HG02870 (cell line): ENCODE measurements around the gene C4orf50.

Experiments
- ATAC-seq: cut with Tn5 transposase; IDR thresholded peaks from one replicate; pipeline ENCODE4 v1.9.1; 2021; ENCODE audit warnings: mild to moderate bottlenecking, moderate library complexity; ENCODE audit not compliant: unreplicated experiment

C4orf50 gene

DNA sequence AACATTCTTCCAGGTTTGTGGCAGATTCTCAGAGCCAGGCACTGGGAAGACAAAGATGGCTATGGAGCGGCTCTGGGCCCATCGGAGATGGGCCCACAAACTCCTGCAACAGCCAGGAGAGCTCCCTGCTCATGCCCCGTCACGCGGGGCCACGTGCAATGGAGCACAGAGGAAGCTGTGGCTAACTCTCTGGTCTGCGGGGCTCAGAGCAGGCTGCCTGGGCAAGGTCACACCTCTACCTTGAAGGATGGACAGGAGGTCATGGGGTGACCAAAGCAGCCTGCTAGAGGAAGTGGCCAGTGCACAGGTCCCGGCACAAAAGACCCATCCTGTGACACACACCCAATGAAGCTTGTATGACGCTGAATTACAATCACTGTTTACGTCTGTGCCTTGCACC is 45.2 kb downstream of the C4orf50 start:
- no peak for ATAC-seq

DNA sequence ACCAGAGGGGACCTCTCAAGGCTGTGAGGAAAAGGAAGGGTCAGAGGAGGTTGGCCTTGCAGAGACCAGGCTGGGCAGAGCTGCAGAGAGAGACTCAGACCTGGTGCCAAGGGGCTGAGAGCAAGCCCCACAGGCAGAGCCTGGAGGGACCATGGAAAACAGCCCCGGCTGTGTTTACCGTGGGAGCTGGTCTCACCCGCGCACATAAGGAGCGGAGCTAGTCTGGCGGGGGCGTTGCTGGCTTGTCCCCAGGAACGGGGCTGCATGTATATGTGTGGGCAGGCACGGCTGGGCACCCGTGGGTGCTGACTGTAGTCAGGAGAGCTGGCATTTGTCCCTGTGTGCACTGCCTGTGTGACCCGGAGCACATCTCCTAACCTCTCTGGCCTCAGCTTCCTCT is 45.7 kb downstream of the C4orf50 start:
- no peak for ATAC-seq

DNA sequence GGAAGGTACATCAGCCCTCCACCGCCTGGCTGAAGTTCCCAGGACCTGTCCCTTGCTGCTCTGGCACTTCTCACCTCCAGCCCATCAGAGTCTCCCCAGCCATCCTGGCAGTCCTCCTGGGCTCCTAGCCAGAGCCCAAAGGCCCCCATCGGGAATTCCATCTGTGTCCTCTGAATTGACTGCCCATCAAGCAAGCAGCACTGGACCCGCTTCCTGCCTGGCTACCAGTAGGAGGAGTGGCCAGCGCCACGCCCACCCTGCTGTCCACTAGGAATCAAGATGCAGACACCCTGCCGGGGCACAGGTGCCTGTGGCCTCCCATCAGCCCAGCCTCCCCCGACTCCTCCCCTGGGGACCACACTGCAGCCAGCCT is 47.2 kb downstream of the C4orf50 start:
- no peak for ATAC-seq

DNA sequence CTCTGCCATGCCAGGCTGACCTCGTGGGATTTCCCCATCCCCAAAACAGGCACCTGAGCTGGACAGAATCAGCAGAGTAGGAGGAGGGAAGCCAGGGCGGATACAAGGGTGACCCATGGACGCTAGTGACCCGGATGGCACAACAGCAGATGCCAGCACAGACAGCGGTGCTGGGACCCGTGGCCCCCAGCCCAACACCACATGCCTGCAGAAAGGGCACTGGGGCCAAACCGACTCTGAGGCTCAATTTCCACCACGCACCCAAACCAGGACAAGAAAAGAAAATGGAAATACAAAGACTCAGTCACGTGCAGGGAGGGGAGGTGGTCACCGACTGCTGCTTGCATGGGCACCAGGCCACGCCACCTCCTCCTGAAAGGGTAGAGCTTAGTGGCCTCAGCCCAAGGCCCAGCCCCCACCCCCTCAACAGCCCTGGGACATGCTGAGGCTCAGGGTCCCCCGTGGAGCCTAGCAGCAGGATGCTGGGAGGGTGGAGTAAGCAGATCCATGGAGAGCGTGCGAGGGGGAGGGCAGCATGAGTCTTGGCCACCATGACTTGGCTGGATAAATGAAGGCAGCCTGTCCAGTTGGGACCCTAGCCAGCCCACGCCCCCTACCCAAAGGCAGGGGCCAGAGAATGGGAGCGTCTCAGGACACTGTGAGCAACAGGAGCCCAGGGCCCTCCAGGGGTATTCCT is 47.7 kb downstream of the C4orf50 start:
- no peak for ATAC-seq

DNA sequence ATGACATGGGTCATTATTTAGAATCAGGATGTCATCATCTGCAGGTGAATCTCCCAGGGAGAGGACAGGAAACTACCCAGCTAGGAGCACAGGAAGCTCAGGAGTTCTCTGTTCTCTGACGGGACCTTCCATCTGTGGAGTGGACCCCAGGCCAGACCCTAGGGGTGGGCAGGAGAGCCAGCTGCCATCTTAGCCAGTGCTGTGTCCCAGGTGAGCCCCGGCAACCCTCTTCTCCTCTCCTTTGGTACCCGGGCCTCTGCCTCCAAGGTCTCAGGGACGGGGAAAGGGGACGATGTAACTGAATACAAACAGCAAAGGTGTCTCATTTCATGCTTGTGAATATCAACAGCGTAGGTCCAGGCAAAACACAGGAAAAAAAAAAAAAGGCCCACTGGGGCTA is 48.5 kb downstream of the C4orf50 start:
- no peak for ATAC-seq

DNA sequence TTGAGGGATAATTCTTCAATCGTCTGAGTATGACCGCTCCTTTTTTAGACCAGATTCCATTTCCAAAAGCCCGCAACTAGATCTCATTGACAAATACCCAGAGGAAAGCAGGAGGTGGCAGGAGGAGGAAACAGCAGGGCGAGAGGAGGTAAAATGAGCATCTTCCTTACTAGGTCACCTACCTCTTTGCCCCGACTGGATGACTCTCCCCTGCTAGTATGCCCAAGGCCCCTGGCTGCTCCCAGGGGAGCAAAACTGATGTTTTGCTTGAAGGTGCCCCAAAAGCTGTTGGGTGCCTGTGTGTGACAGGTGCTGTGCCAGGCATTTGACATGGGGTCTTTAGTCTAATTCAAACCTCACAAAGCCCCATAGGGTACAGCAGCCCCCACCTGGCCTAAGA is 48.9 kb downstream of the C4orf50 start:
- no peak for ATAC-seq

DNA sequence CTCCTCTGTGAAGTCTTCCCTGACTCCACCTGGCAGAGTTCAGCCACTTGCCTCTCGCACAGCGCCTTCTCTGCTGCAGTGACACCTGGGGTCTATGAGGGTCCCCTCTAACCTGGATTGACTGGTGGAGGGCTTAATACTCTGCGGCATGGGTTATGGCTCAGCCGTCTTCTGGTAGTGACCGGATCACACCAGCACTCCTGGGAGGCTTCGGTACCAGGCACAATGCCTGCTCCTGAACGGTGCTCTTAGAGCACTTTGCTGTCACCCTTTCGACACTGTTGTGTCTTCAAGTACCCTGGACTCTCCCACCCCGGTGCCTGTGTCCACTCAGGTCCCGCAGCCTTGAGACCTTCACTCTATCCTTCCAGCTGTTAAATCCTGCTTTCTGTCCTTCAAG is 50.0 kb downstream of the C4orf50 start:
- ATAC-seq: no peak

DNA sequence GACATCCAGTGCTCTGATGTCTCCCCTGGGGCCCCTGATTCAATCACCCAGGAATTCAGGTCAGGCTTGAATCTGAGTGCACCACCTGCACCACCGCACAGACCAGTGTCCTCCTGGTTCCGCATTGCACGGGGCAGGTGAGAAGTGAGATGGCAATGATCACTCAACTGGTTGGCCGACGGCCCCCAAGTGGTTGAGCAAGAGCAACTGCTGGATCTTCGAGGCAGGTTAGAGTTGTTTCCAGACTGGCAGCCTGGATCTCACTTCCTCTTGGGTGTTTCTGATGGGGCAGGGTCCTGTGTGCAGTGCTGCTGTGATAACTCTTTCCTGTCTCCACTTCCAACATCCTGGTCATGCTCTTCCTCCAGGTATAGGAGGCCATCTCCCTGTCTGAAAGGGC is 50.4 kb downstream of the C4orf50 start:
- ATAC-seq: no peak

DNA sequence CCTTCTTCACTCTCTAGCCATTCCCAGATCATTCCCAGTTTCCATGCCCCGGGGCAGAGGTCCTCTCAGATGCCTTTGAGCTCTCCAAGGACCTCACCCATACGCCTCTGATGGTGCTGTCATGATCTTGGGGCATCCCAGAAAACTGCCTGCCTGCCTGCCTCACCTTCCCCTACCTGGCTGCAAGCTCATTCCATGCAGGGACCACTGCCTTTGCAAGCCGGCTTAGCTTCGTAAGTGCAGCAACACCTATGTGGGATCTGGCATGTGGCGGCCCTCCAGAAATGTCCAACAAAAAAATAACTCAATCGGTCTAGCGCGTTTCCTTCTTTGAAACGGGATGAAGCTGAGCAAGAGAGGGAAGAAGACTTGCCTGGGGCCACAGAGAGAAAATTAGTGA is 53.0 kb downstream of the C4orf50 start:
- ATAC-seq: no peak

DNA sequence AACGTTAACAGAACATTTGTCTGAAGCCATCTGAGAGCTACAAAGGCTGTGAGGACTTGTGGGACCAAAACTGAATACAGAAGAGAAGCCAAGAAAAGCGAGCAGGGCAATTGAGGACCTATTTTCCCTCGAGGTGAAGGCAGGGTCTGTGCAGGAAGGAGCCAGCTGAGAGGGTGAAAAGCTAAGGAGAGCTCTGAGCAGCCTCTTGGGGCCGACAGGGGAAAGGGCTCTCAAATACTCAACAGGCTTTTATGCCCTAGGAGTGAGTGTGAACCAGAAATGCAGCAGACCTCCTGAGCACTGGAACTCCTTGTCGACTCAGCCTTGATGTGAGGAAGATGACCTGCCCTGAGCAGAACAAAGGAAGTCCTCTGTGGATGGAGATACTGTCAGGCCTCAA is 54.2 kb downstream of the C4orf50 start:
- ATAC-seq: no peak

DNA sequence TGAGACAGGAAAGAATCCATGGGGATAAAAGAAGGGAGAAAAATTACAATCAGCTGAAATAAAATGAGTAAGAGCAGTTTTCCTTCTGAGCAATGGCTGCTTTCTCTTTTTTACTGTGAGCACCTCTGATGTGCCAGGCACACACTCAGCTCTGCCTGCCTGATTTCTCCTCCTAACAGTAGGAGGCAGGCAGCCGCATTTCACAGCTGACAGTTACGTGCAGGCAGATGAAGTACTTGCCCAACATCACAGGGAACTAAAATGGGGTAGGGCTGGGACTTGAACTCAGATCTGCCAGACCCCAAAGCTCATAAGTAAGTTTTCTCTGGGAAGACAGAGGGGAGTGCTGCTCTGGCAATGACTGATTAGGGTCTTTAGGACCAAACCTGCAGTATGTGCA is 54.6 kb downstream of the C4orf50 start:
- no peak for ATAC-seq

DNA sequence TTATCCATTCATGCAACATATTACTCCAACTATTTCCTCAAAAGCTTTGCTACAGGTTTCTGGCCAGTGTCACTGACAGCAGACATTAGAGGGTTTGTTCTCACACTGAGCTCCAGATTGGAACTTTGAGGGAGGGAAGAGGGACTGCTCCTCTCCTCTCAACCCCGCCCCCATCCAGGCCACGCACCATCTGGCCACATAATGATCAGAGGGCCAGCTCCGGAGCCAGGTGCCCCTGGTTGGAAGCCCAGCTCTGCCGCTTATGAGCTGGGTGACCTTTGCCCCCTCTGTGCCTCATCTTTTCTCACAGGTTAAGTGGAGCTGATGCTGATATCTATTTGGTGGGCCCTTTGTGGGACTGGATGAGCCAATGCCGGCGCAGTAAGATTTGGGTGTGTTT is 55.8 kb downstream of the C4orf50 start:
- ATAC-seq: no peak

DNA sequence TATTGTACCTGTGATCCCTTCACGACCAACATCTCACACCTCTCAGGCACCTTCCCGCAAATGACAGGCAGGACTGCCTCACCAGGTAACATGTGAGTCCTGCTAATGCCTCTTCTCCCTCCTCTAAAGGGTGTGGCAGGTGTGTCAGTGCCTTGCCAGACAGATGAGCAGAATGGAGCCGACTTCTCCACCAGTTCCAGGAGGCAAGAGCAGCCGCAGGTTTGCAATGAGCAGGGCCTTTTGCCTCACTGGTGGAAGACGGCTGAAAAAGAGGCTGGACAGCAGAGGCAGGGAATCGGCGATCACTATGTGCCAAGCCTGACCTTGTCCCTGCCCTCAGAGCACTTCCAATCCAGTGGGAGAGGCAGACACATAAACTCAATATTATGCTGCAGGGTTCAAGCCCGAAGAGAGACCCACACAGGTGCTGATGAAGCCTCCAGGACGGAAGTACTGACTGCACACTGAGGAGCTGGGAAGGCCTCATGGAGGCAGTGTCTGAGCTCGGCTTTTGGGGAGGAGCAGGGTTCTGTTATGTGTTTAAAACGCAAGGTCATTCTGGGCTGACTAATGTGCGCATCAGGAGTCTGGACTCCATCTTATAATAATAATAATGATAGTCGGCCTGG is 57.9 kb downstream of the C4orf50 start:
- no peak for ATAC-seq

DNA sequence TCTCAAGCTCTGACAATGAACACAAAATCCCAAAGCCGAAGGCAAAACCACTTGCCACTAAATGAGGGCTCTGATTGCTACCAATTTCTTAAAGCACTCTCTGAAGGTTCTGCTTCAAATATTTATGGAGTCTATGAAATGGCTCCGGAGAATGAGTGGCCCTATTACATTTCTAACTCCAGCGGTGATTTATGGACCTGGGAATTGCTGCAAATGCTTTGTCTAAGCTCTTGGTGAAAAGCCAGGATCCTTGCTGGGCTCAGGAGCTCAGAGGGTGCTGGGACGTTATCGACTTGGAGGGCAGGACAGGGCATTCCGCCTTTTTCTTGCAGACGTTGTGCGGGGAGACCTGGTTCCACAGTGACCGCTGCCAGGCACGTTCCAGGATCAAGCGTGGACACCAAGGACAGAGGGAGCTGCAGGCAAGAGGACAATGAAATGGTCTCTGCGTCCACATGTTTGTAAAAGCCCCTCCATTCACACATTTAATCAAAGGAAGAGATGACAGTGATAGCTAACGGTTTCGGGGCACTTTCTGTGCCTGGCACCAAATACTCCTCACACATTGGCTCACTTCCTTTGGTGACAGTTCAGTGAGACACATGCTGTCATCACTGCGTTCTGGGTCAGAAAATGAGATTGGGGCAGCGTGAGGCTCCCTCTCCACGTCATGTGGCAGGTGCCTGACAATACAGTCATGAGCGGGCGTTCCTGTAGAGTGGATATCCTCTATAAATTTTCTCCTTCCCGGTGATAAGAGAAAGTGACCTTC is 58.8 kb downstream of the C4orf50 start:
- ATAC-seq: no peak

DNA sequence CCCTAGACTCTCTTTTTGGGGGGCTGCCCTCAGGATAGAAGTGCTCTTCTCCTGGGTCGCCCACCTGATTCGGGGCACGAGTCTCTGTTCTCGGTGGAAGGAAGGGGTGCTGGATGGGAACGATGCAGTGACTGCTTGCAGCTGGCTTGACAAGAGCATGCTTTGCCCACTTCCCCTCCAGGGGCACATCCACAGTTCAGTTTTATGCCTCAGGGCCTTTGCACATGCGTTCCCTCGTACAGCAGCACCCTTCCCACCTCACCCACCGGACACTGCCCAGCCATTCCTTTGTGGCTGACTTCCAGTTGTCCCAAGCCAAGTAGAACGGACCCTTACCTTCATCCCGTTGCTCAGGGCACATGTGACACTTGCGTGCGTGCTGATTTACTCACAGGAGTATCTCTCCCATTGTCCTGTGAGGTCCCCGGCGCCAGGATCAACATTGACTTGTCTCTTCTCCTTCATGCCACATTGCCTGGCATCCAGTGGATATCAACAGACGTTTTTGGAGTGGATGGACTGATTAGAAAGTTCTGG is 60.0 kb downstream of the C4orf50 start:
- no peak for ATAC-seq

DNA sequence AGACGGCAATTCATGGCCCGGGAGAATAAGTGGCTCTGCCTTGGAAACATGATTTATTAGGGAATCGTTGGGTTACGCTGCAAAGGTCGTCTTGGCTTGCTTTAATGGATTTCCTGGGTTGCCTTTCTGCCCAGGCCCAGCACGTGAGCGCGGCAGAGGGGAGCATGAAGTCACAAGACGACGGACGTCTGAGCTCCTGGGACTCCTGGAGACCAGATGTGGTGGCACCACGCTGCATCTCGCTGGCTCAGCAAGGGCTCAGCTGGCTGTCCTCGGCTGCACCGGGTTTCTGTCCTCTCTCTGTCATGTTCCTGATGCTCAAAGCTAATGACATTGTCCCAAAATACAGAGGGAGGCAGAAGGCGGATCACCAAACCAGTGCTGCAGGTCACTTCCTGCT is 61.2 kb downstream of the C4orf50 start:
- ATAC-seq: no peak

DNA sequence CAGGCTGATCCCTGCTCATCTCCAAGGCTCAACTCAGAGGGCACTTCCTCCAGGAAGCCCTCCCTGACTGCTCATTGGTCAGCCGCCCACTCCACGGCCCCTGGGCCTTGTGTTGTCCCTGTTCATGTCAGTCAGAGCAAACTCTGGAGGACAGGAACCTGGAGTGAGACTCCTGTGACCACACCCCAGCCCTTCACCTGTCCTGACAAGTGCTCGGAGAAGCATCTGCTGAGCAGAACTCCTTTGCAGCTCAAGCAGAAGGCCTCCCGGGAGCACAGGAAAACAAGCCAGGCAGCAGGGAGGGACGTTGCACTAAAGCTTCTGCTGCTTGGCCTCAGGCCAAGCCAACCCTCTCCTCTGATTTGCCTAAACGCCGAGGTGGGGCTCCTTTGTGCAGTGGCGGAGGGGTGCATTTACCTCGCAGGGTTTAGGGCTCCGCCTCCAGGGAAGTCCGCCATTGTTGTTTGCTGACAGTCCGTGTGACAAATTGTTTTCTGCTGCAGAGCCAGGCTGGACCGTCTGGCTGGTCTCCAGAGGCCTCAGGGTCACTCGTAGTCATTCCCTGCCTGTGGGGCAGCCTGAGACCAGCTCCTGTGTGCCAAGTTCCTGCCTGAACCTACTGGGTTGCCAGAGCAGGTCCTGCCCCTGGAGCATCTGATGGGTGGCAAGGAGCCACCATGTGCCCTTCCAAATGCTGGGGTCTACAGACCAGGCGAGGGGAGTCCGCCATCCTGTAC is 61.8 kb downstream of the C4orf50 start:
- ATAC-seq: no peak

DNA sequence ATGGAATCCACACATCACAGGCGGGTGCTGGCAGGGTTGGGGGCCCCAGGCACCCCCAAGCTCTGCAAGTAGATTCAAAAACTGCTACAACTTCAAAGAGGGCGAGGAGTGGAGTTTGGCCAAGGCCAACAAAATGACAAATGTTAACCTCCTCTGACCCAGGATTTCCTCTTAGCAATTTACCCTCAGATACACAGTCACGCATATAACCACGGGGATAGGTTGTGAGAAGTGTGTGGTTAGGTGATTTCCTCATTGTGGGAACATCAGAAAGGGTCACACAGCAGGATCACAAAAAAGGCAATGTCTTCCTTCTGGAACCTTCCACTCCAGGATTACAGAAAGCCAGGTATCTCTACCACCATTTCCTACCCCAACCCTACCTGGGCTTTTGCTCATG is 62.4 kb downstream of the C4orf50 start:
- no peak for ATAC-seq

DNA sequence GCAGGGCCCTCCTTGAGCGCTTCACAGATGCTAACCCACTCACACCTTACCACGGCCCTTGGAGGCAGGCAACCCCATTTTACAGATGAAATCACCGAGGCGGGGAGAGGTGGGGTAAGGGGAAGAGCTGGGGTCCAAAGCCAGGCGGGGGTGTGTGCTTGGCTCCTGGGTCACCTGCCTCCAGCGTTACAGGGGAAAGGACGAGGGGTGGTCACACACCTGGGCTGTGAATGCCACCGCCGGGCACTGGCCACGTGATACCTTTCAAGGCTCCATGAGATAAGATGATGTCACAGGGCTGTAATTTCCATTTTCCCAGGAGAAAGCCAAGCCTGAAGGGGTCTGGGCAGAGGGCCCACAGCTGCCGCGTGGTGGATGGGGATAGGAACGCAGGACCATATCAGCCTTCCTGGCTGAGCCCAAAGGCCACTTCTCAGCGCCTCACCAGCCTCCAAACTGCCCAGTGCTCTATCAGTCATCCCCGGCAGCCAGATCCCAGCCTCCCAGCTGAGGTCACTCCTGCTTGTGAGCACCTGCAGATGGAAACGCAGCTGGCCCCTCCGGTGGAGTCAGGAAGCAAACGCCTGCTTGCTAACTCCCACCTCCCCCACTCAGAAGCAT is 62.9 kb downstream of the C4orf50 start:
- ATAC-seq: no peak

DNA sequence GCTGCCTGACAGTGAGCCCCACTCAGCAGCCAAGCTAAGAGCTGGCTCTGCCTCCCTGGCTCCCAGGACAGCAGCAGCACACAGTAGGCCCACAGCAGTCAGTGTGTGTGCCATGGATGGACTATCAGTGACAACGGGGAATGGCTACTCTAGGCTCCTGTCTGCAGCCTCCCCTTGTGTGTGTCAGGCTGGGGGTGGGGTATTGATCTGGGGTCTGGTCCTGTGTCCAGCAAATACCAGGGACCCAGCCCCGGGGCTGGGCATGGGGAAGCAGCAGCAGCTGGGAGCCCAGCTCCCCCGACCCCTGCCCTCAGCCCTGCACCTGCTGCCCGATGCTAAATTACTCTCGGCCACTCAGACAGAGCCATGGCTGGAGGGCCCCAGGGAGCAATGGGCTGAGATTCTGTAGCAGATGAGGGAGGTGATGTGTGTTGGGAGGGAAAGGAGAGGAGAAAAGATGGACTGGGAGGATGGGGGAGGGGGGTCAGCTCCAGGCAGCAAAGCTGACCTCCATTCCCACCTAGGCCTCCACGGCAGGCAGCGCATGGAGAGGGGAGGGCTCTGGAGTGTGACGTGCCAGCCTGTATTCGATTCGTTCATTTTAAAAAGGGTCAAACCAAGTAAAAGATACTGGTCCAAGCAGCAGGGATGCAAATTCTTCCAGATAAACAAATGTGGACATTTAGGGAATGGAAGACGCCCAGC is 64.0 kb downstream of the C4orf50 start:
- no peak for ATAC-seq
